ENCODE results near the gene PACSIN2. TPM values are rescaled to one million over a fixed set of nuclear protein-coding genes. Genes with fewer than 3 reads are reported as not detected.

PACSIN2 gene
- total RNA-seq, 1 donor from 2014 or later = 46.2 TPM

GRCh38 chr22:42821386-42821785, 193.6 kb downstream of the PACSIN2 start:
- DNase-seq (ENCODE audit: extremely low spot score in 2 of 2) = no peak
- H3K36me3 ChIP-seq = peaks cover 0 to 37% of the 10 kb centered on the region in 2 donors
- no peaks in the 10 kb centered on the region for H3K27me3 ChIP-seq
- no peak overlapping the region for H3K27ac ChIP-seq
- peaks cover 16% of the 10 kb centered on the region for H3K4me1 ChIP-seq
- TF ChIP-seq CTCF (IDR thresholded peaks at IDR 0.05) = no peak
- no peak for TF ChIP-seq POLR2AphosphoS5 (IDR thresholded peaks at IDR 0.05; ENCODE audit: insufficient read depth in 1 of 2, low read depth in 1 of 2)
- TF ChIP-seq POLR2A (IDR thresholded peaks at IDR 0.05) = no peak
- H3K4me3 ChIP-seq = no peak overlapping the region
- no peaks in the 10 kb centered on the region for H3K9me3 ChIP-seq
- intact Hi-C loops (cut with DNase I) = no loop called here

GRCh38 chr22:42820045-42820763, 194.7 kb downstream of the PACSIN2 start:
- Histone ChIP-seq H3K4me3 (no peak overlapping the region), H3K27ac (peak overlapping the region; percentile 57), H3K27me3 (no peaks in the 10 kb centered on the region), H3K9me3 (no peaks in the 10 kb centered on the region), H3K4me1 (peaks cover 16% of the 10 kb centered on the region), H3K36me3 (peaks cover 0 to 34% of the 10 kb centered on the region in 2 donors)
- no peak for DNase-seq (ENCODE audit: extremely low spot score in 2 of 2)
- TF ChIP-seq POLR2AphosphoS5 (IDR thresholded peaks at IDR 0.05; ENCODE audit: insufficient read depth in 1 of 2, low read depth in 1 of 2) = peak in 1 of 2 donors; percentile 38
- no peak for TF ChIP-seq POLR2A (IDR thresholded peaks at IDR 0.05)
- TF ChIP-seq CTCF (IDR thresholded peaks at IDR 0.05) = peak in 2 of 3 experiments; percentile 29 to 64
- intact Hi-C loops (cut with DNase I) = no loop called here

Other genes starting within 250 kb of the PACSIN2 start
- gene ARFGAP3, start 157.9 kb downstream of the PACSIN2 start, total RNA-seq = 28.0 TPM
- 5.9 TPM for gene TTLL1, start 74.2 kb upstream of the PACSIN2 start, total RNA-seq
- not detected for gene BIK, start 95.6 kb upstream of the PACSIN2 start, total RNA-seq
- 22.8 TPM for gene MCAT, start 128.2 kb upstream of the PACSIN2 start, total RNA-seq
- gene TSPO, start 136.4 kb upstream of the PACSIN2 start, total RNA-seq = 524 TPM
- gene TTLL12, start 172.0 kb upstream of the PACSIN2 start, total RNA-seq = 56.2 TPM